ENCODE results near the gene P2RX1. TPM values are rescaled to one million over a fixed set of nuclear protein-coding genes. Genes with fewer than 3 reads are reported as not detected.

The P2RX1 gene
- polyA plus RNA-seq, 1 experiment, result 0.02 TPM

GRCh38 chr17:3913531-3914311 lies 2.5 kb downstream of the P2RX1 start:
- Histone ChIP-seq H3K36me3 (ENCODE audit: control insufficient read depth, insufficient read depth, low read length) (no peaks in the 10 kb centered on the region), H3K4me3 (ENCODE audit: low read depth, low read length) (no peak overlapping the region), H3K27me3 (ENCODE audit: control insufficient read depth, insufficient read depth, low read length) (no peaks in the 10 kb centered on the region)
- POLR2A ChIA-PET, result no interaction called here
- no peak for DNase-seq (ENCODE audit: low read depth)
- CTCF ChIA-PET, result interaction anchor here (0.6 to 4.2 kb wide), 50 partner anchors 8 to 505 kb away, joined by 3 to 50 read pairs (median 4); partner anchors contain the start of genes ATP2A3, CAMKK1 and NCBP3
- peak; percentile 99 for TF ChIP-seq CTCF (IDR thresholded peaks at IDR 0.05; ENCODE audit: insufficient read depth, low read depth, low read length)

GRCh38 chr17:3912827-3913226 lies 3.4 kb downstream of the P2RX1 start:
- ChIA-PET CTCF (interaction anchor here (0.7 to 4.2 kb wide), 22 partner anchors 9 to 303 kb away, joined by 3 to 50 read pairs (median 8); partner anchors contain the start of genes ATP2A3 and CAMKK1), POLR2A (no interaction called here)
- no peak for TF ChIP-seq CTCF (IDR thresholded peaks at IDR 0.05; ENCODE audit: insufficient read depth, low read depth, low read length)
- no peak overlapping the region for H3K4me3 ChIP-seq (ENCODE audit: low read depth, low read length)
- no peaks in the 10 kb centered on the region for H3K27me3 ChIP-seq (ENCODE audit: control insufficient read depth, insufficient read depth, low read length)
- DNase-seq (ENCODE audit: low read depth), result no peak
- no peaks in the 10 kb centered on the region for H3K36me3 ChIP-seq (ENCODE audit: control insufficient read depth, insufficient read depth, low read length)

- H3K4me3 ChIP-seq (ENCODE audit: low read depth, low read length), result no peak overlapping the region
- ChIA-PET CTCF (interaction anchor here (0.8 to 4.2 kb wide), 4 partner anchors 8 to 164 kb away, joined by 3 to 45 read pairs (median 14); no protein-coding TSS in a partner anchor), POLR2A (no interaction called here)
- TF ChIP-seq CTCF (IDR thresholded peaks at IDR 0.05; ENCODE audit: insufficient read depth, low read depth, low read length), result no peak
- no peak for DNase-seq (ENCODE audit: low read depth)
- H3K27me3 ChIP-seq (ENCODE audit: control insufficient read depth, insufficient read depth, low read length), result no peaks in the 10 kb centered on the region
- H3K36me3 ChIP-seq (ENCODE audit: control insufficient read depth, insufficient read depth, low read length), result no peaks in the 10 kb centered on the region
Observed at GRCh38 chr17:3911271-3912053, 4.8 kb downstream of the P2RX1 start.

GRCh38 chr17:3910420-3911270 lies 5.6 kb downstream of the P2RX1 start:
- ChIA-PET CTCF (interaction anchor here (1.0 kb wide), 1 partner anchor 10 kb away, joined by 4 read pairs; no protein-coding TSS in a partner anchor), POLR2A (no interaction called here)
- TF ChIP-seq CTCF (IDR thresholded peaks at IDR 0.05; ENCODE audit: insufficient read depth, low read depth, low read length), result no peak

More at GRCh38 chr17:3910420-3911270, 5.6 kb downstream of the P2RX1 start:
- Histone ChIP-seq H3K4me3 (ENCODE audit: low read depth, low read length) (no peak overlapping the region), H3K36me3 (ENCODE audit: control insufficient read depth, insufficient read depth, low read length) (no peaks in the 10 kb centered on the region), H3K27me3 (ENCODE audit: control insufficient read depth, insufficient read depth, low read length) (no peaks in the 10 kb centered on the region)
- no peak for DNase-seq (ENCODE audit: low read depth)

Data from BJ (cell line).